Stimulated activated CD4-positive, alpha-beta T cell treated with anti-CD3 and anti-CD28 coated beads, Interleukin-12 subunit alpha, Interleukin-12 subunit beta, amount 100 ng/mL, for 4 hours (primary cell): ENCODE data around the gene PSRC1.
A peak's percentile ranks its signal among the peaks of the same experiment; 100 is the strongest.

ENCODE experiments used
- DNase-seq: peaks from one replicate; pipeline ENCODE4 v3.0.0-alpha.2; 2020

Gene PSRC1

GRCh38 chr1:109256971-109257681, 25.8 kb downstream of the PSRC1 start:
- DNase-seq: no peak

- no peak for DNase-seq
Measured at GRCh38 chr1:109256085-109256484, 26.9 kb downstream of the PSRC1 start.

- no peak for DNase-seq
Measured at GRCh38 chr1:109255678-109256077, 27.3 kb downstream of the PSRC1 start.

- no peak for DNase-seq
Measured at GRCh38 chr1:109255097-109255651, 27.8 kb downstream of the PSRC1 start.

- no peak for DNase-seq
Measured at GRCh38 chr1:109254621-109255096, 28.3 kb downstream of the PSRC1 start.

GRCh38 chr1:109253803-109254620, 28.9 kb downstream of the PSRC1 start:
- no peak for DNase-seq

GRCh38 chr1:109252893-109253802, 29.8 kb downstream of the PSRC1 start:
- no peak for DNase-seq

- DNase-seq: no peak
Measured at GRCh38 chr1:109252167-109252892, 30.6 kb downstream of the PSRC1 start.

- DNase-seq: no peak
Measured at GRCh38 chr1:109251277-109252166, 31.4 kb downstream of the PSRC1 start.

GRCh38 chr1:109250454-109251276, 32.3 kb downstream of the PSRC1 start:
- DNase-seq: no peak

- DNase-seq: no peak
Measured at GRCh38 chr1:109249654-109250401, 33.1 kb downstream of the PSRC1 start.

- peak; percentile 51 for DNase-seq
Measured at GRCh38 chr1:109248797-109249629, 33.9 kb downstream of the PSRC1 start, which contains the start of gene CELSR2. TSS of gene CELSR2 (plus strand) at chr1:109249539. CDS start at chr1:109250080, 541 bp downstream.

GRCh38 chr1:109248444-109248796, 34.5 kb downstream of the PSRC1 start:
- DNase-seq: no peak

GRCh38 chr1:109247401-109248365, 35.3 kb downstream of the PSRC1 start:
- no peak for DNase-seq

GRCh38 chr1:109246141-109246551, 36.8 kb downstream of the PSRC1 start:
- DNase-seq: no peak

GRCh38 chr1:109243860-109244552, 38.9 kb downstream of the PSRC1 start:
- no peak for DNase-seq
